H1 (cell line): ENCODE measurements around the gene LGALSL. TPM values are rescaled to one million over a fixed set of nuclear protein-coding genes. Genes with fewer than 3 reads are reported as not detected.
A peak's percentile ranks its signal among the peaks of the same experiment; 100 is the strongest.

Experiments
- CTCF ChIA-PET: fragments of 300-600 bp; sonication (Branson Sonifier 250); formaldehyde crosslinking; loops from one replicate; lab custom pipeline; 2021; ENCODE audit not compliant: partially characterized antibody; lab: Charles Lee
- POLR2A ChIA-PET: fragments of 300-600 bp; sonication (Branson Sonifier 250); formaldehyde crosslinking; loops from one replicate; lab custom pipeline; 2021; ENCODE audit warnings: inconsistent platforms; ENCODE audit not compliant: partially characterized antibody; lab: Charles Lee
- DNase-seq, 2 experiments: peaks; one replicate each; pipeline versions ENCODE4 v3.0.0 to v3.0.0-alpha.2; 2010 to 2022; ENCODE audit warnings: low spot score in 2 of 2, low read depth in 1 of 2, mixed read lengths in 1 of 2
- FAIRE-seq: peaks from 2 replicates; lab custom pipeline; 2011; peaks lifted over from hg19 to GRCh38; lab: Jason Lieb, UNC
- H2AFZ ChIP-seq: 2 replicates; pipeline ENCODE4 v1.8.1; 2012; ENCODE audit warnings: low read length, inconsistent platforms
- H2AK5ac ChIP-seq: 2 replicates; pipeline ENCODE4 v1.6.1; 2013; ENCODE audit warnings: low read depth, low read length
- H2BK120ac ChIP-seq: replicated peaks from 2 replicates; pipeline ENCODE3; 2013; ENCODE audit warnings: low read depth, low read length, inconsistent platforms
- H2BK12ac ChIP-seq: 2 replicates; pipeline ENCODE4 v1.6.1; 2013; ENCODE audit warnings: low read depth, low read length
- H2BK15ac ChIP-seq: 2 replicates; pipeline ENCODE4 v1.6.1; 2013; ENCODE audit warnings: low read length
- H2BK20ac ChIP-seq: 2 replicates; pipeline ENCODE4 v1.6.1; 2013; ENCODE audit warnings: low read length
- H2BK5ac ChIP-seq: 2 replicates; pipeline ENCODE4 v1.6.1; 2013; ENCODE audit warnings: low read depth, low read length
- H3K14ac ChIP-seq: 2 replicates; pipeline ENCODE4 v1.6.1; 2013; ENCODE audit warnings: inconsistent platforms; ENCODE audit not compliant: insufficient read length
- H3K18ac ChIP-seq: 2 replicates; pipeline ENCODE4 v1.6.1; 2013; ENCODE audit warnings: low read length; ENCODE audit errors: extremely low read depth
- H3K23ac ChIP-seq: 2 replicates; pipeline ENCODE4 v1.6.1; 2013; ENCODE audit warnings: inconsistent platforms; ENCODE audit not compliant: insufficient read length
- H3K23me2 ChIP-seq: 2 replicates; pipeline ENCODE4 v1.6.1; 2013; ENCODE audit warnings: low read depth, low read length
- H3K27ac ChIP-seq: 2 replicates; pipeline ENCODE4 v1.6.1; 2011; ENCODE audit warnings: low read depth, low read length, inconsistent platforms
- H3K27me3 ChIP-seq, 4 experiments: replicated peaks in 1 of 4; 1 replicate in 1 of 4; 2 replicates in 3 of 4; pipeline versions ENCODE4 v1.6.1 to v1.8.1; 2011 to 2013; ENCODE audit warnings: low read length in 3 of 4, mild to moderate bottlenecking in 3 of 4, inconsistent platforms in 2 of 4, mixed read lengths in 2 of 4, moderate library complexity in 1 of 4; ENCODE audit not compliant: control insufficient read depth in 3 of 4, insufficient read depth in 3 of 4; ENCODE audit errors: extremely low read depth in 1 of 4
- H3K36me3 ChIP-seq, 4 experiments: 2 replicates each; pipeline versions ENCODE4 v1.6.1 to v1.8.1; 2011 to 2013; ENCODE audit warnings: mild to moderate bottlenecking in 4 of 4, low read length in 3 of 4, moderate library complexity in 2 of 4, control low read depth in 1 of 4, inconsistent platforms in 1 of 4; ENCODE audit not compliant: insufficient read depth in 4 of 4, control insufficient read depth in 2 of 4
- H3K4ac ChIP-seq: replicated peaks from 2 replicates; pipeline ENCODE3; 2013; ENCODE audit warnings: low read length, low read depth, mixed read lengths, inconsistent platforms; ENCODE audit not compliant: insufficient read length
- H3K4me1 ChIP-seq, 4 experiments: replicated peaks in 1 of 4; 1 replicate in 1 of 4; 2 replicates in 3 of 4; pipeline versions ENCODE4 v1.6.1 to v1.8.1; 2011 to 2013; ENCODE audit warnings: low read length in 3 of 4, inconsistent platforms in 2 of 4, mixed read lengths in 1 of 4; ENCODE audit not compliant: insufficient read depth in 4 of 4, control insufficient read depth in 3 of 4
- H3K4me2 ChIP-seq, 2 experiments: 2 replicates each; pipeline versions ENCODE4 v1.6.1 to v1.8.1; 2011 to 2013; ENCODE audit warnings: low read depth in 2 of 2, low read length in 2 of 2, control low read depth in 1 of 2, inconsistent platforms in 1 of 2, mild to moderate bottlenecking in 1 of 2; ENCODE audit not compliant: insufficient read depth in 1 of 2
- H3K4me3 ChIP-seq, 4 experiments: fragments of 200-600, 300-600 bp in 1 of 4; sonication (generic), shearing (Covaris generic), sonication (Bioruptor Twin) in 1 of 4; 2 replicates each; pipeline versions ENCODE4 v1.5.1 to v1.8.1; 2011 to 2016; ENCODE audit warnings: low read length in 4 of 4, low read depth in 3 of 4, control low read depth in 2 of 4, inconsistent platforms in 2 of 4, mild to moderate bottlenecking in 2 of 4, mixed read lengths in 1 of 4, moderate library complexity in 1 of 4; ENCODE audit not compliant: insufficient read depth in 2 of 4; ENCODE audit errors: extremely low read depth in 1 of 4
- H3K56ac ChIP-seq: replicated peaks from 2 replicates; pipeline ENCODE3; 2013; ENCODE audit warnings: low read depth, mild to moderate bottlenecking, mixed read lengths, low read length, inconsistent platforms; ENCODE audit not compliant: insufficient read length
- H3K79me1 ChIP-seq: 2 replicates; pipeline ENCODE4 v1.6.1; 2013; ENCODE audit warnings: low read depth, low read length, control low read depth
- H3K79me2 ChIP-seq, 2 experiments: 2 replicates each; pipeline versions ENCODE4 v1.6.1 to v1.8.1; 2012 to 2013; ENCODE audit warnings: low read length in 2 of 2, mild to moderate bottlenecking in 2 of 2, inconsistent platforms in 1 of 2; ENCODE audit not compliant: insufficient read depth in 2 of 2, control insufficient read depth in 1 of 2
- H3K9ac ChIP-seq, 4 experiments: replicated peaks in 1 of 4; 1 replicate in 1 of 4; 2 replicates in 3 of 4; pipeline versions ENCODE4 v1.6.1 to v1.8.1; 2011 to 2013; ENCODE audit warnings: low read depth in 3 of 4, low read length in 3 of 4, control low read depth in 2 of 4, mild to moderate bottlenecking in 2 of 4, moderate library complexity in 2 of 4, inconsistent platforms in 1 of 4; ENCODE audit errors: extremely low read depth in 1 of 4
- H3K9me3 ChIP-seq, 2 experiments: 2 replicates each; pipeline versions ENCODE4 v1.6.1 to v1.8.1; 2012 to 2013; ENCODE audit warnings: mild to moderate bottlenecking in 2 of 2, moderate library complexity in 2 of 2, control low read depth in 1 of 2, inconsistent platforms in 1 of 2, low read depth in 1 of 2, low read length in 1 of 2, mixed read lengths in 1 of 2; ENCODE audit not compliant: insufficient read depth in 2 of 2
- H4K20me1 ChIP-seq, 2 experiments: replicated peaks in 1 of 2; 2 replicates each; pipeline versions ENCODE3 to v1.8.1; 2011 to 2013; ENCODE audit warnings: inconsistent platforms in 2 of 2, low read length in 2 of 2, mild to moderate bottlenecking in 1 of 2; ENCODE audit not compliant: insufficient read depth in 2 of 2, control insufficient read depth in 1 of 2
- H4K5ac ChIP-seq: 2 replicates; pipeline ENCODE4 v1.6.1; 2013; ENCODE audit warnings: low read length, low read depth, mixed read lengths, inconsistent platforms; ENCODE audit not compliant: insufficient read length
- H4K8ac ChIP-seq: 2 replicates; pipeline ENCODE4 v1.8.0; 2013; ENCODE audit warnings: mild to moderate bottlenecking, moderate library complexity, low read length, inconsistent platforms; ENCODE audit not compliant: insufficient read depth; ENCODE audit errors: extremely low read depth
- H4K91ac ChIP-seq: replicated peaks from 2 replicates; pipeline ENCODE3; 2013; ENCODE audit warnings: low read length, mixed read lengths, inconsistent platforms; ENCODE audit not compliant: insufficient read length
- CTCF ChIP-seq, 3 experiments: IDR thresholded peaks; 1 replicate in 2 of 3; 2 replicates in 1 of 3; pipeline versions ENCODE4 v1.5.1 to v1.6.1; 2011; ENCODE audit warnings: low read length in 3 of 3, mild to moderate bottlenecking in 3 of 3, inconsistent platforms in 2 of 3, low read depth in 1 of 3, moderate library complexity in 1 of 3; ENCODE audit not compliant: insufficient read depth in 1 of 3; ENCODE audit errors: control extremely low read depth in 1 of 3
- RAD21 ChIP-seq, 2 experiments: IDR thresholded peaks in 1 of 2; conservative IDR thresholded peaks in 1 of 2; 2 replicates each; pipeline ENCODE4 v1.6.1; 2011; ENCODE audit warnings: low read depth in 2 of 2, low read length in 2 of 2, improper control_type of control experiment in 1 of 2, inconsistent platforms in 1 of 2, mild to moderate bottlenecking in 1 of 2, moderate library complexity in 1 of 2
- RBBP5 ChIP-seq: IDR thresholded peaks from 2 replicates; pipeline ENCODE4 v1.7.1; 2012; ENCODE audit warnings: low read depth, mild to moderate bottlenecking, inconsistent platforms, low read length, moderate library complexity, borderline replicate concordance
- WGBS, 2 experiments: shearing (Covaris generic) in 1 of 2; methylation state at CpG; one replicate each; pipeline versions ENCODE4 v1.1.6 to v1.1.7; 2013 to 2015; ENCODE audit warnings: low lambda C conversion rate in 2 of 2, mixed read lengths in 2 of 2, inconsistent platforms in 1 of 2, low coverage in 1 of 2, missing lambda C conversion rate in 1 of 2; ENCODE audit not compliant: insufficient replicate concordance in 2 of 2, insufficient coverage in 1 of 2, insufficient read length in 1 of 2; ENCODE audit errors: extremely low coverage in 1 of 2, missing lambda C conversion rate in 1 of 2; 5-methylcytosine and 5-hydroxymethylcytosine counted together
- polyA plus RNA-seq, 7 experiments: library from polyadenylated mRNA; depleted of rRNA in 3 of 7; stranded (reverse) in 5 of 7; unstranded in 2 of 7; fragments of >200 nt in 5 of 7; fragments of 200-250 nt in 2 of 7; gene quantifications; 1 replicate in 5 of 7; 2 replicates in 1 of 7; 4 replicates in 1 of 7; pipeline versions ENCODE4 v1.2.1 to v1.2.3, GENCODE V29; 2011 to 2013; ENCODE audit warnings: missing spikeins in 2 of 7, mixed read lengths in 2 of 7
- total RNA-seq: library from RNA; stranded (reverse); fragmentation: NEBNext Ultra II Directional; extraction: Animal tissue kit (Norgen Biotek cat#: 25700); gene quantifications from 2 replicates; pipeline ENCODE4 v1.2.1, GENCODE V29; 2021
- TF ChIP-seq, protein P1 (sequence below): IDR thresholded peaks from 2 replicates; pipeline ENCODE4 v1.6.1; 2012; ENCODE audit warnings: inconsistent platforms

LGALSL gene
- total and polyA plus RNA-seq, 2 of the 8 experiments (the other 6 are each of a cell fraction or from before 2014, with no cell fraction given) = 13.6 to 32.3 TPM

DNA sequence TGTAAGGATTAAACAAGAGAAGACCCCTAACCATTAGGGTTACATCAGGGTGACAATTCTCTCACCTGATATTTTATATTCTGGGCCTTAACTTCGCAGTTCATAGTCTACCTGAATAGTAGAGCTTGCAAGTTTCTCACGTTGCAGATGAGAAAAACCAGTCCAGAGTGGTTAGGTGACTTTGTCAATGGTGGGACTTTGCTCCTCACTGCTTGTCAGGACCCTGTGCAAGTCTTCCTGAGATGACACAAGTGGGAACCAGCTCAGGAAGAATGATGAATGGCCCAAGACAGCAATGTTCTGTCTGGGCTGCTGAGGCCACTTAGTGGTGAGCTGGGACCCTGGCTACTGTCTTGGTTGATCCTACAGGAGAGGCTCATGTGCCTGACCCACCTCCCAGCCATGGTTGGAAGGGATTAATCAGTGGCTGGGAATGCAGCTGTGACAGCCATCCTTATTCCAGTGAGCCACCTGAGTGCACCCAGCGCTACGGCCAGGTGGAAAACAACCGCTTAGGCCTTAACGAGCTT is 16.9 kb downstream of the LGALSL start:
- no peak overlapping the region for H2AK5ac ChIP-seq
- CTCF ChIA-PET = interaction anchor here (0.6 to 7.2 kb wide), 9 partner anchors 12 to 212 kb away, joined by 3 to 56 read pairs (median 4); partner anchors contain the start of gene AFTPH
- no peak overlapping the region for H3K4ac ChIP-seq
- H3K4me1 ChIP-seq = peaks cover 0 to 9% (median 4%) of the 10 kb centered on the region in 4 experiments; a peak in 5 of 7 replicates
- no peak overlapping the region for H3K27ac ChIP-seq
- H2BK15ac ChIP-seq = no peak overlapping the region
- H2BK5ac ChIP-seq = no peak overlapping the region
- peak overlapping the region; percentile 30; the same call in 1 of the 2 replicates for H2BK12ac ChIP-seq
- FAIRE-seq (no peak), DNase-seq (peak in 1 of 2 experiments; percentile 39)
- no peak overlapping the region for H3K18ac ChIP-seq
- H3K27me3 ChIP-seq = no peaks in the 10 kb centered on the region
- H4K8ac ChIP-seq = no peak overlapping the region
- H2BK20ac ChIP-seq = no peak overlapping the region
- H4K5ac ChIP-seq = no peak overlapping the region
- H3K9me3 ChIP-seq = no peaks in the 10 kb centered on the region
- no peaks in the 10 kb centered on the region for H3K79me1 ChIP-seq
- H4K20me1 ChIP-seq = no peaks in the 10 kb centered on the region
- no peak overlapping the region for H3K23ac ChIP-seq
- H3K4me3 ChIP-seq = no peak overlapping the region
- H2BK120ac ChIP-seq = no peak overlapping the region
- H3K23me2 ChIP-seq = no peaks in the 10 kb centered on the region
- H3K79me2 ChIP-seq = no peaks in the 10 kb centered on the region
- POLR2A ChIA-PET = interaction anchor here (0.9 to 2.3 kb wide), 4 partner anchors 9 to 27 kb away, joined by 3 to 5 read pairs (median 3); no protein-coding TSS in a partner anchor
- WGBS, 2 experiments = 92% methylated on average over 6 of the region's 6 CpGs; no CpG with 5 or more reads in 1 of the 2 experiments
- no peak overlapping the region for H4K91ac ChIP-seq
- H2AFZ ChIP-seq = no peak overlapping the region
- TF ChIP-seq CTCF (IDR thresholded peaks at IDR 0.05; ENCODE audit: control extremely low read depth in 1 of 3, insufficient read depth in 1 of 3, low read depth in 1 of 3, low read length in 3 of 3) (peak in 1 of 3 experiments; percentile 5; a peak in 1 of 4 replicates), RBBP5 (no peak), RAD21 (IDR thresholded peaks at IDR 0.05 in 1 of 2, conservative IDR thresholded peaks at IDR 0.05 in 1 of 2; ENCODE audit: low read depth in 2 of 2, low read length in 2 of 2) (peak in 1 of 2 experiments; percentile 31; a peak in 2 of 4 replicates)
- TF ChIP-seq, protein P1, sequence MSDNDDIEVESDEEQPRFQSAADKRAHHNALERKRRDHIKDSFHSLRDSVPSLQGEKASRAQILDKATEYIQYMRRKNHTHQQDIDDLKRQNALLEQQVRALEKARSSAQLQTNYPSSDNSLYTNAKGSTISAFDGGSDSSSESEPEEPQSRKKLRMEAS = no peak
- TF ChIP-seq, all 59 proteins: peak for 2
- no peak overlapping the region for H3K9ac ChIP-seq
- no peak overlapping the region for H3K14ac ChIP-seq
- H3K4me2 ChIP-seq = no peak overlapping the region
- no peak overlapping the region for H3K56ac ChIP-seq
- no peaks in the 10 kb centered on the region for H3K36me3 ChIP-seq
